ENCODE measurements around the gene RXFP1.

The RXFP1 gene

GRCh38 chr4:158521484-158522088 is at the start of gene RXFP1:
RXFP1 (plus strand) TSS chr4:158521882; CDS start chr4:158521977, 95 bp downstream.
- H3K4me3 ChIP-seq (ENCODE audit: low read depth, low read length): no peak within 1 kb of the TSS
- no peak for DNase-seq
- in situ Hi-C loops (cut with HindIII; ENCODE audit: low pct_ligation_motif_present, low sequenced_read_pairs): no loop called here
- no peak within 1 kb of the TSS for H3K27ac ChIP-seq
- no peak for TF ChIP-seq CTCF (IDR thresholded peaks at IDR 0.05; ENCODE audit: low read depth, low read length, missing control alignments)
- no peaks in the 10 kb centered on the region for H3K36me3 ChIP-seq (replicated peaks)
- no peaks in the 10 kb centered on the region for H3K27me3 ChIP-seq (replicated peaks)

DNA sequence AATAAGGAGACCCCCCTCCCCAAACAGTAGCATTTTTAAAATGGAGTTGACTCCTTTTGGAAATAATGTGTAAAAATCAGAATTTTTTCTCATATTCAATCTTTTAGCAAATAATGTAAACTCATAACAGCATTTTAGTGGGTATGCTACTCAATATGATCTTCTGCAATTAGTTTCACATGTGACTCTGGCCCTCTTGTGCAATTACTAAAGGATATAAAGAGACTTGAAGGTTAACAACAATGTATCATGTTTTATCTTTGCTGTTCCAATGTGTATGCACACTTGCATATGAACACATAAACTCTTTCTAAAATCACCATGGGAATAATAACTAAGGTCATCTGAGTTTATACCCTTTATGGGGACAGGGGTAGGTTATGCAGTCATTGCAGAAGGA is 39.9 kb upstream of the RXFP1 start:
- no peak for TF ChIP-seq CTCF (IDR thresholded peaks at IDR 0.05; ENCODE audit: low read depth, low read length, missing control alignments)
- no peak for DNase-seq
- Histone ChIP-seq H3K27ac (no peak overlapping the region), H3K27me3 (replicated peaks) (no peaks in the 10 kb centered on the region), H3K36me3 (replicated peaks) (no peaks in the 10 kb centered on the region), H3K4me3 (ENCODE audit: low read depth, low read length) (no peak overlapping the region)
- in situ Hi-C loops (cut with HindIII; ENCODE audit: low pct_ligation_motif_present, low sequenced_read_pairs): no loop called here

- H3K27me3 ChIP-seq (replicated peaks): no peaks in the 10 kb centered on the region
- H3K36me3 ChIP-seq (replicated peaks): no peaks in the 10 kb centered on the region
- no peak overlapping the region for H3K27ac ChIP-seq
- no peak for TF ChIP-seq CTCF (IDR thresholded peaks at IDR 0.05; ENCODE audit: low read depth, low read length, missing control alignments)
- in situ Hi-C loops (cut with HindIII; ENCODE audit: low pct_ligation_motif_present, low sequenced_read_pairs): no loop called here
- no peak for DNase-seq
- no peak overlapping the region for H3K4me3 ChIP-seq (ENCODE audit: low read depth, low read length)
These were observed 37.4 kb upstream of the RXFP1 start for GRCh38 chr4:158484173-158484885.

- H3K27me3 ChIP-seq (replicated peaks): no peaks in the 10 kb centered on the region
- in situ Hi-C loops (cut with HindIII; ENCODE audit: low pct_ligation_motif_present, low sequenced_read_pairs): no loop called here
These were observed 31.1 kb upstream of the RXFP1 start for GRCh38 chr4:158490629-158491028.

DNA sequence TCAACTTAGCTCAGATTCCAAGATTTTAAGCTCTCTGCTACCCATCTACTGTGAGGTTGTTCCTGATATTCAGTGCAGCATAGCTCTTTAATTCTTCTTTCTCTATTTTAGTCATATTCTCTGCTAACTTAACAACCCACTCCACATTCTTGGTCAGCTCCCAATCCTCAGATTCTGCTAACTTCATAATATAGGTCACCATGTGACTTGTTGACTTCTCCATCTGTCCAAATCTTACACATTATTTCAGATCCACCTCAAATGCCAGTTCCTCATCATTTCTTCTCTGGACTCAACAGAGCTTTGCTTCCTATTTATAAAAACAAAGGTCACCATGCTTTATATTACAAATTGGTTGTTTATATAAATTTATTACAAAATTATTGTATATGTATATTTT is 29.3 kb upstream of the RXFP1 start:
- Histone ChIP-seq H3K27me3 (replicated peaks) (no peaks in the 10 kb centered on the region), H3K27ac (no peak overlapping the region), H3K36me3 (replicated peaks) (no peaks in the 10 kb centered on the region), H3K4me3 (ENCODE audit: low read depth, low read length) (no peak overlapping the region)
- no peak for TF ChIP-seq CTCF (IDR thresholded peaks at IDR 0.05; ENCODE audit: low read depth, low read length, missing control alignments)
- no peak for DNase-seq
- in situ Hi-C loops (cut with HindIII; ENCODE audit: low pct_ligation_motif_present, low sequenced_read_pairs): no loop called here

More at GRCh38 chr4:158490629-158491028, 31.1 kb upstream of the RXFP1 start:
- H3K4me3 ChIP-seq (ENCODE audit: low read depth, low read length): no peak overlapping the region
- H3K36me3 ChIP-seq (replicated peaks): no peaks in the 10 kb centered on the region
- no peak overlapping the region for H3K27ac ChIP-seq
- DNase-seq: no peak
- no peak for TF ChIP-seq CTCF (IDR thresholded peaks at IDR 0.05; ENCODE audit: low read depth, low read length, missing control alignments)

Measured in brain microvascular endothelial cell (primary cell).